GM13977 (cell line): ENCODE data around the gene RASGRF1.

Experiments
- DNase-seq: peaks from one replicate; pipeline ENCODE4 v3.0.0; 2012; ENCODE audit warnings: low spot score
- CTCF ChIP-seq: IDR thresholded peaks from 2 replicates; pipeline ENCODE4 v1.5.1; 2012; ENCODE audit warnings: mild to moderate bottlenecking, control low read depth; ENCODE audit not compliant: insufficient read depth; ENCODE audit errors: extremely low read depth, missing control alignments
- in situ Hi-C: fragments of 300-500 bp; cut with MboI; formaldehyde crosslinking; loops from one replicate; pipeline ENCODE4 v1.12.0; 2022; ENCODE audit warnings: low sequenced_read_pairs, low pct_unique_long_range_greater_than_20kb, mixed read lengths, inconsistent platforms; ENCODE audit not compliant: unreplicated experiment

The RASGRF1 gene

DNA sequence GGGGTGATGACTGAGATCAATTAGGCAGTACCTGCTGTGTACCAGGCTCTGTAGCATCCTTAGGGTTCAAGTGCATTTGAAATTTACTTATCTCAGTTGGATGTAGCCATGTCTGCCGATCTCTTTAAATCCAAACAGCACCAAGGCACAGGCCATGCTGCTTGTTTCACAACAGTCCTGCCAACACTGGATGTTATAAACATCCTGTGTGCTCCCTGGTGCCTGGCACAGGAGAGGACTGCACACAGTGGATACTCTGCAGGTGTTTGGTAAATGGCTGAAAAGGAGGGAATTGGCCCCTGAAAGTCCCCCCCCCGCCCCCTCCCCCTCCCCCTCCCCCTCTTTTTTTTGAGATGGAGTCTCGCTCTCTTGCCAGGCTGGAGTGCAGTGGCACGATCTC, 172.7 kb downstream of the RASGRF1 start:
- TF ChIP-seq CTCF, result no peak
- in situ Hi-C loops, result loop anchor here (10.0 kb wide), 2 partner anchors 67 to 267 kb away; no protein-coding TSS in a partner anchor
- no peak for DNase-seq

DNA sequence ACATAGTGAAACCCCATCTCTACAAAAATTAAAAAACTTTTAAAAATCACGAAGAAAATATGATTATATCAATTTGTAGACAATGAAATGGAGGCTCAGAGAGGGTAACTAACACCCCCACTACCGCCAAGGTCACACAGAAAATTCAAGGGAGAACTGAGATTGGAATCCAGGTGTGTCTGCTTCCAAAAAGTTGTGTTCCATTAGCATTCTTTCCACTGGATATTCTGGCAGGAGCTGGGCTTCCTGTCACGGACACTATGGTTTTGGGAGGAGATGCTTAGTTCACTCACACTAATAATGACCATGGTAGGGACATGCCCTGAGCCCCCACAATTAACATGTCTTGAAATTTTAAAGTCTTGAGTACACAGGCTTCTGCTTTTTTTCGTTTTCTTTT, 174.5 kb downstream of the RASGRF1 start:
- TF ChIP-seq CTCF, result no peak
- in situ Hi-C loops, result loop anchor here (10.0 kb wide), 2 partner anchors 69 to 269 kb away; no protein-coding TSS in a partner anchor
- DNase-seq, result no peak

- DNase-seq, result no peak
- in situ Hi-C loops, result loop anchor here (10.0 kb wide), 2 partner anchors 69 to 269 kb away; no protein-coding TSS in a partner anchor
- no peak for TF ChIP-seq CTCF
Measured at GRCh38 chr15:78915341-78916087, 175.1 kb downstream of the RASGRF1 start.

DNA sequence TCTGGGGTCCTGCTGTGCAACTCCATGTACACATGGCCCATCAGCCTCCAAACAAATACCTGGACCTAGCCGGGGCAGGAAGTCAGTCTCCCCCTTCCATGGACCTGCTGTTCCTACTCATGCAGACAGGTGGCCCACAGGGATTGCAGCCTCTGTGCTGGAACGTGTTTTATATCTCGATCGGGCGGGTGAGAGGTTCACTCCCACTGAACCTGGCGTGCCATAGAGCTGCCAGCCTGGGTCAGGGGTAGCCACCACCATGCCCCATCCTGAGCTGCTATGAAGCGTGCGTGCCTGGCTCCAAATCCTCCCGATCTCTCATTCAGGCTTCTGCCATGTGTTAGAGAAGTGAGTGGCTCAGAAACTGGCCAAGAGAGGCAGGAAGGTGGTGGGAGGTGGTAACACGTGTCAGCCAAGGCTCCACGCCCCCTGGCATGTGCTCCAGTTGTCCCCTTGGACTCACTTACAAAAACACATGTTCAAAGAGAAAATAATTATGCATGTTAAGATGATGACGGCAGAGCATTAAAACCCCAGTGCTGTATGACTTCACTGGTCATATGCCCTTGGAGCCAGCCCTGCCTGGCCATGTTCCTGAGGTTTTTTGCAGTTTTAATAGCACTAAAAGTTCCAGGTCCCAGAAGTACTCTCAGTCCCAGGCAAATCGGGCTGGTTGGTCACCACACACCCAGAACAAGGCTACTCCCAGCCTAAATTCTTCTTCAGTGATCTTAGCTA, 176.4 kb downstream of the RASGRF1 start:
- TF ChIP-seq CTCF, result no peak
- no peak for DNase-seq
- in situ Hi-C loops, result loop anchor here (10.0 kb wide), 2 partner anchors 71 to 271 kb away; no protein-coding TSS in a partner anchor

GRCh38 chr15:78913012-78913411, 177.6 kb downstream of the RASGRF1 start:
- no peak for TF ChIP-seq CTCF
- in situ Hi-C loops, result loop anchor here (10.0 kb wide), 2 partner anchors 72 to 272 kb away; no protein-coding TSS in a partner anchor
- DNase-seq, result no peak

- in situ Hi-C loops, result loop anchor here (10.0 kb wide), 2 partner anchors 72 to 272 kb away; no protein-coding TSS in a partner anchor
- no peak for DNase-seq
- TF ChIP-seq CTCF, result no peak
Measured at GRCh38 chr15:78912316-78912715, 178.3 kb downstream of the RASGRF1 start.
